SK-N-SH (cell line): ENCODE measurements around the gene RTN4RL1. TPM values are rescaled to one million over a fixed set of nuclear protein-coding genes. Genes with fewer than 3 reads are reported as not detected.

ENCODE experiments used
- CTCF ChIA-PET: fragments of 300-600, 350-600 bp; formaldehyde crosslinking; extraction: SDS; loops from one replicate; lab custom pipeline; 2021; lab: Yijun Ruan, JAX
- POLR2A ChIA-PET: fragments of 350-600 bp; sonication (Branson Sonifier 250); formaldehyde crosslinking; extraction: SDS; loops from one replicate; lab custom pipeline; 2020; ENCODE audit warnings: antibody characterized with exemption, inconsistent platforms; lab: Yijun Ruan, JAX
- DNase-seq: peaks from one replicate; pipeline ENCODE4 v3.0.0; 2012
- H2AFZ ChIP-seq: fragments of 200-600 bp; sonication (generic); 2 replicates; pipeline ENCODE4 v1.8.1; 2016; ENCODE audit warnings: antibody characterized with exemption, mild to moderate bottlenecking, low read depth
- H3F3A ChIP-seq: fragments of 200-600 bp; sonication (generic); replicated peaks from 2 replicates; pipeline ENCODE3; 2016; ENCODE audit warnings: antibody characterized with exemption, mild to moderate bottlenecking; ENCODE audit not compliant: insufficient read depth
- H3K27ac ChIP-seq, 2 experiments: fragments of 200-500 bp in 1 of 2; fragments of 200-600 bp in 1 of 2; sonication (Bioruptor generic) in 1 of 2; sonication (generic), shearing (Covaris generic) in 1 of 2; 2 replicates each; pipeline versions ENCODE4 v1.5.1 to v1.6.1; 2014 to 2016; ENCODE audit warnings: low read depth in 2 of 2, inconsistent platforms in 1 of 2, low read length in 1 of 2, mild to moderate bottlenecking in 1 of 2, mixed read lengths in 1 of 2
- H3K27me3 ChIP-seq: fragments of 200-600 bp; sonication (generic), shearing (Covaris generic); 2 replicates; pipeline ENCODE4 v1.6.1; 2016; ENCODE audit warnings: mixed run types; ENCODE audit not compliant: insufficient read depth
- H3K36me3 ChIP-seq, 2 experiments: fragments of 200-500 bp in 1 of 2; fragments of 200-600 bp in 1 of 2; sonication (Bioruptor generic) in 1 of 2; sonication (generic) in 1 of 2; replicated peaks in 1 of 2; 2 replicates each; pipeline versions ENCODE3 to v1.5.1; 2014 to 2016; ENCODE audit warnings: low read length in 1 of 2, mild to moderate bottlenecking in 1 of 2; ENCODE audit not compliant: insufficient read depth in 2 of 2, control insufficient read depth in 1 of 2
- H3K4me1 ChIP-seq, 2 experiments: fragments of 200-500 bp in 1 of 2; fragments of 200-600 bp in 1 of 2; sonication (Bioruptor generic) in 1 of 2; sonication (generic), shearing (Covaris generic) in 1 of 2; 2 replicates each; pipeline versions ENCODE4 v1.5.1 to v1.6.1; 2014 to 2016; ENCODE audit warnings: low read depth in 1 of 2, low read length in 1 of 2, mixed run types in 1 of 2; ENCODE audit not compliant: insufficient read depth in 2 of 2, control insufficient read depth in 1 of 2
- H3K4me2 ChIP-seq: fragments of 200-600 bp; sonication (generic), shearing (Covaris generic); 2 replicates; pipeline ENCODE4 v1.6.1; 2017; ENCODE audit warnings: mixed run types
- H3K4me3 ChIP-seq, 2 experiments: fragments of 200-500 bp in 1 of 2; fragments of 200-600 bp in 1 of 2; sonication (Bioruptor generic) in 1 of 2; sonication (generic), shearing (Covaris generic) in 1 of 2; 2 replicates each; pipeline versions ENCODE4 v1.5.1 to v1.8.1; 2014 to 2016; ENCODE audit warnings: low read depth in 2 of 2, inconsistent platforms in 1 of 2, low read length in 1 of 2, mild to moderate bottlenecking in 1 of 2, mixed read lengths in 1 of 2, moderate library complexity in 1 of 2
- H3K79me2 ChIP-seq: fragments of 200-600 bp; sonication (generic); 2 replicates; pipeline ENCODE4 v1.8.1; 2017; ENCODE audit warnings: mild to moderate bottlenecking; ENCODE audit not compliant: insufficient read depth
- H3K9ac ChIP-seq: fragments of 200-600 bp; sonication (generic); 2 replicates; pipeline ENCODE4 v1.6.1; 2017; ENCODE audit warnings: mixed run types
- H3K9me2 ChIP-seq: fragments of 200-600 bp; sonication (generic); 2 replicates; pipeline ENCODE4 v1.6.1; 2017; ENCODE audit warnings: mixed run types
- H3K9me3 ChIP-seq: fragments of 200-600 bp; sonication (generic); 2 replicates; pipeline ENCODE4 v1.6.1; 2017; ENCODE audit warnings: mixed run types, mild to moderate bottlenecking, moderate library complexity
- H4K20me1 ChIP-seq: fragments of 200-600 bp; sonication (generic); 2 replicates; pipeline ENCODE4 v1.6.1; 2017; ENCODE audit warnings: mild to moderate bottlenecking, mixed run types; ENCODE audit not compliant: insufficient read depth
- CTCF ChIP-seq: fragments of 200-600 bp; sonication (generic); IDR thresholded peaks from 2 replicates; pipeline ENCODE4 v1.6.1; 2017; ENCODE audit warnings: antibody characterized with exemption, mild to moderate bottlenecking, moderate library complexity
- ELF1 ChIP-seq: IDR thresholded peaks from 2 replicates; pipeline ENCODE4 v1.4.0; 2012
- MAX ChIP-seq: IDR thresholded peaks from 2 replicates; pipeline ENCODE4 v1.4.0; 2012; ENCODE audit warnings: low read depth
- MEF2A ChIP-seq: IDR thresholded peaks from 2 replicates; pipeline ENCODE4 v1.4.0; 2012; ENCODE audit warnings: low read depth, borderline replicate concordance
- NRF1 ChIP-seq: IDR thresholded peaks from 2 replicates; pipeline ENCODE4 v1.6.1; 2012; ENCODE audit warnings: low read depth, mild to moderate bottlenecking, low read length
- RAD21 ChIP-seq: IDR thresholded peaks from 2 replicates; pipeline ENCODE4 v1.6.1; 2012; ENCODE audit warnings: mild to moderate bottlenecking, low read length
- REST ChIP-seq: IDR thresholded peaks from 2 replicates; pipeline ENCODE4 v1.6.1; 2012; ENCODE audit warnings: mild to moderate bottlenecking, low read depth, low read length, moderate library complexity
- RFX5 ChIP-seq: IDR thresholded peaks from 2 replicates; pipeline ENCODE4 v1.6.1; 2012; ENCODE audit warnings: mild to moderate bottlenecking, improper control_type of control experiment, low read length
- SIN3A ChIP-seq: IDR thresholded peaks from 2 replicates; pipeline ENCODE4 v1.6.1; 2012; ENCODE audit warnings: low read depth, mild to moderate bottlenecking, low read length, moderate library complexity, borderline replicate concordance
- SMC3 ChIP-seq: IDR thresholded peaks from 2 replicates; pipeline ENCODE4 v1.6.1; 2012; ENCODE audit warnings: low read depth, low read length, improper control_type of control experiment
- TEAD4 ChIP-seq: IDR thresholded peaks from 2 replicates; pipeline ENCODE4 v1.4.0; 2012; ENCODE audit warnings: mild to moderate bottlenecking, borderline replicate concordance; ENCODE audit not compliant: insufficient read depth
- YY1 ChIP-seq: IDR thresholded peaks from 2 replicates; pipeline ENCODE4 v1.4.0; 2012; ENCODE audit warnings: low read depth, mild to moderate bottlenecking
- WGBS: methylation state at CpG from one replicate; pipeline ENCODE4 v1.1.6; 2017; ENCODE audit warnings: low lambda C conversion rate; 5-methylcytosine and 5-hydroxymethylcytosine counted together
- polyA plus RNA-seq, 3 experiments: library from polyadenylated mRNA; depleted of rRNA; stranded (reverse); fragments of >200 nt; gene quantifications; 2 replicates each; pipeline ENCODE4 v1.2.3, GENCODE V29; 2012

RTN4RL1 gene
- polyA plus RNA-seq, 1 of the 3 experiments (the other 2 are of a cell fraction): 0.07 TPM

GRCh38 chr17:1908699-1909309 is 116.3 kb downstream of the RTN4RL1 start:
- Histone ChIP-seq H3K36me3 (no peaks in the 10 kb centered on the region), H3K9me2 (no peaks in the 10 kb centered on the region), H3F3A (no peaks in the 10 kb centered on the region), H3K4me1 (peaks cover 0 to 19% of the 10 kb centered on the region in 2 experiments; a peak in 1 of 4 replicates), H3K27ac (no peak overlapping the region), H3K4me2 (peak overlapping the region; percentile 62; the same call in 1 of the 2 replicates), H4K20me1 (no peaks in the 10 kb centered on the region), H3K9me3 (no peaks in the 10 kb centered on the region), H3K27me3 (peaks cover 7% of the 10 kb centered on the region; the same call in 1 of the 2 replicates), H3K79me2 (no peaks in the 10 kb centered on the region), H3K9ac (no peak overlapping the region), H3K4me3 (peak overlapping the region in 1 of 2 experiments; percentile 48; a peak in 2 of 4 replicates), H2AFZ (no peak overlapping the region)
- ChIA-PET POLR2A (interaction anchor here (1.0 to 2.2 kb wide), 3 partner anchors 115 to 132 kb away, joined by 4 to 11 read pairs (median 4); partner anchors contain the start of gene RTN4RL1), CTCF (interaction anchor here (0.5 to 5.2 kb wide), 42 partner anchors 8 to 374 kb away, joined by 3 to 197 read pairs (median 4); partner anchors contain the start of genes DPH1, OVCA2 and RTN4RL1)
- TF ChIP-seq RAD21 (peak; percentile 97), REST (peak; percentile 16; the same call in 1 of the 2 replicates), YY1 (no peak), SIN3A (no peak), SMC3 (peak; percentile 96), MEF2A (no peak), NRF1 (no peak), ELF1 (no peak), TEAD4 (no peak), MAX (no peak), CTCF (peak; percentile 73), RFX5 (0 out of 2 replicates have a peak, but pooled peaks have one; percentile 31)
- WGBS: 10% methylated on average over 13 of the region's 22 CpGs
- DNase-seq: peak; percentile 91
